Psoas muscle (tissue), 8 donors: ENCODE measurements around the gene CHD6. TPM values are rescaled to one million over a fixed set of nuclear protein-coding genes. Genes with fewer than 3 reads are reported as not detected.

ENCODE experiments used
- ATAC-seq, 4 donors: fragments of 200-7000 bp; cut with Tn5 transposase; one replicate each; pipeline ENCODE4 v1.9.1; 2020; ENCODE audit warnings: moderate library complexity in 3 of 4, mild to moderate bottlenecking in 2 of 4
- DNase-seq, 2 donors: peaks; one replicate each; pipeline ENCODE4 v3.0.0-alpha.2; 2020
- H3K27ac ChIP-seq: fragments of 200-600 bp; one replicate; pipeline ENCODE4 v1.8.0; 2022
- H3K27me3 ChIP-seq, 3 donors: fragments of 200-600 bp in 1 of 3; one replicate each; pipeline versions ENCODE4 v1.6.1 to v1.8.0; 2013 to 2022; ENCODE audit warnings: low read length in 2 of 3, mild to moderate bottlenecking in 2 of 3, moderate library complexity in 1 of 3; ENCODE audit not compliant: insufficient read depth in 3 of 3
- H3K36me3 ChIP-seq, 2 donors: fragments of 200-600 bp in 1 of 2; one replicate each; pipeline versions ENCODE4 v1.6.1 to v1.8.0; 2013 to 2022; ENCODE audit warnings: low read depth in 1 of 2, mild to moderate bottlenecking in 1 of 2, moderate library complexity in 1 of 2; ENCODE audit not compliant: insufficient read depth in 1 of 2
- H3K4me1 ChIP-seq: fragments of 200-600 bp; one replicate; pipeline ENCODE4 v1.8.0; 2022
- H3K4me3 ChIP-seq: fragments of 200-600 bp; one replicate; pipeline ENCODE4 v1.8.0; 2022; ENCODE audit warnings: mild to moderate bottlenecking
- H3K9me3 ChIP-seq: fragments of 200-600 bp; one replicate; pipeline ENCODE4 v1.8.0; 2022
- CTCF ChIP-seq: fragments of 200-600 bp; IDR thresholded peaks from one replicate; pipeline ENCODE4 v1.8.0; 2022; ENCODE audit warnings: antibody characterized with exemption
- WGBS, 3 donors: extraction: QIAGEN DNeasy Blood & Tissue Kit; methylation state at CpG; one replicate each; pipeline versions ENCODE4 v1.1.6 to v1.1.7; 2013; 5-methylcytosine and 5-hydroxymethylcytosine counted together
- intact Hi-C, 2 donors: fragments of 100-400 bp; cut with DNase I; formaldehyde crosslinking; loops; one replicate each; pipeline versions ENCODE4 v1.11.0 to v1.14.2; 2022
- polyA plus RNA-seq, 3 donors: library from polyadenylated mRNA; stranded (reverse); fragments of 200-250 nt; gene quantifications; one replicate each; pipeline ENCODE4 v1.2.3, GENCODE V29; 2013
- total RNA-seq, 4 donors: library from RNA; stranded (reverse); fragmentation: NEBNext Ultra II Directional in 2 of 4; extraction: Animal tissue kit (Norgen Biotek cat#: 25700) in 2 of 4; gene quantifications; one replicate each; pipeline versions ENCODE4 v1.2.1 to v1.2.4, GENCODE V29; 2021 to 2023
- donor health status: healthy with polysubstance abuse.
- donor health status: DM: no; HTN: no; CAD: no; lungs with moderate emphysema.
- donor health status: Bipolar disorder and iron deficiency.
- donor health status: healthy.
- donor health status: DM: yes; HTN: yes; CAD: no.
- donor health status: DM: no; HTN: no; CAD: no.
- donor health status: DM: no; HTN: no; CAD: no.
- donor health status: DM: yes; HTN: yes; CAD: no.

CHD6 gene
- total and polyA plus RNA-seq, 7 donors = 1.7 to 30.4 (median 17.2) TPM

DNA sequence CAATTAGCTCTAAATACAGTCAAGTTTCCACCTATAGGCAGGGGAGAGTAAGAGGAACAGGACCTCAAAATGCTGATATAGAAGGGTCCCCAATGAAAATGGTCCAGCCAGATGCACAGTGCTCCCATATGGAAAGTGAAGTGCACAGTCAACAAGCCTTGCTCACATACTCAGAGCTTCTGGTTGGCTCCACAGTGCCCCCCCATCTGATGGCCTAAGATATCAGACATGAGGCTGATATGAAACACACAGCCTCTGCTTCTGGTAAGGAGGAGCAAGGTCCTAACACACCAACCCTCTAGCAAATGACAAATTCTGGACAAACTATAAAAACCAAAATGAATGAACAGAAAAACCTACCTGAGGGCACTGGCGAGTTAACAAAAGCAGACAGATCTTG is 140.2 kb downstream of the CHD6 start:
- intact Hi-C loops = loop anchor here in 1 of 2 donors (10.0 kb wide), 1 partner anchor 217 kb away; no protein-coding TSS in a partner anchor
- DNase-seq (no peak), ATAC-seq (no peak)
- Histone ChIP-seq H3K4me1 (peaks cover 22% of the 10 kb centered on the region), H3K4me3 (no peak overlapping the region), H3K36me3 (peaks cover 0 to 29% of the 10 kb centered on the region in 2 donors), H3K27me3 (no peaks in the 10 kb centered on the region), H3K27ac (no peak overlapping the region), H3K9me3 (no peaks in the 10 kb centered on the region)
- 90 to 98% (median 95%) methylated on average over 1 of the region's 1 CpG for WGBS, 3 donors
- no peak for TF ChIP-seq CTCF

DNA sequence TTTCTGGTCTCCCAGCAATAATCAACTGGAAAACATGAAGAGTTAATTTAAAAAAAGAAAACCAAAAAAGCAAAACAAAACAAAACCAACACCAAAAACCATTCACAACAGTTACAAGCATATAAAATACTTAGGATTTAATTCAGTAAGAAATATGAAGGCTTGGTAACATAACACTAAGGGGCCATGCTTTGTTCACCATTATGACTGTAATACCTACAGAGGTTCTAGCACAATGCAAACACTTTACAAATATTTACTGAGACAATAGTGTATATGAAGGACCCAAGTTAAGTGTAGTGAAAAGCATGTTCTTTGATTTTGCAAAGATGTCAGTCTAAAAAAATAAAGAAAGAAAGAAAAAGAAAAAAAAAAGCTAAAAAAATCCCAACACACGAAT is 141.7 kb downstream of the CHD6 start:
- intact Hi-C loops = loop anchor here in 1 of 2 donors (10.0 kb wide), 1 partner anchor 218 kb away; no protein-coding TSS in a partner anchor
- H3K27me3 ChIP-seq = no peaks in the 10 kb centered on the region
- DNase-seq (no peak), ATAC-seq (peak; percentile 37 to 64 (median 47))
- peaks cover 22% of the 10 kb centered on the region for H3K4me1 ChIP-seq
- H3K4me3 ChIP-seq = no peak overlapping the region
- H3K9me3 ChIP-seq = no peaks in the 10 kb centered on the region
- no peak for TF ChIP-seq CTCF
- WGBS, 3 donors = 72 to 90% (median 89%) methylated on average over 1 of the region's 1 CpG
- peaks cover 0 to 17% of the 10 kb centered on the region in 2 donors for H3K36me3 ChIP-seq
- H3K27ac ChIP-seq = peak overlapping the region; percentile 81

GRCh38 chr20:41476013-41476441 is 142.2 kb downstream of the CHD6 start:
- Histone ChIP-seq H3K36me3 (peaks cover 0 to 13% of the 10 kb centered on the region in 2 donors), H3K4me1 (peaks cover 22% of the 10 kb centered on the region), H3K9me3 (no peaks in the 10 kb centered on the region), H3K27ac (peak overlapping the region; percentile 81), H3K27me3 (no peaks in the 10 kb centered on the region), H3K4me3 (no peak overlapping the region)
- TF ChIP-seq CTCF = no peak
- peak; percentile 93 to 97 (median 95) for ATAC-seq
- intact Hi-C loops = loop anchor here in 1 of 2 donors (10.0 kb wide), 1 partner anchor 219 kb away; no protein-coding TSS in a partner anchor
- no peak for DNase-seq

DNA sequence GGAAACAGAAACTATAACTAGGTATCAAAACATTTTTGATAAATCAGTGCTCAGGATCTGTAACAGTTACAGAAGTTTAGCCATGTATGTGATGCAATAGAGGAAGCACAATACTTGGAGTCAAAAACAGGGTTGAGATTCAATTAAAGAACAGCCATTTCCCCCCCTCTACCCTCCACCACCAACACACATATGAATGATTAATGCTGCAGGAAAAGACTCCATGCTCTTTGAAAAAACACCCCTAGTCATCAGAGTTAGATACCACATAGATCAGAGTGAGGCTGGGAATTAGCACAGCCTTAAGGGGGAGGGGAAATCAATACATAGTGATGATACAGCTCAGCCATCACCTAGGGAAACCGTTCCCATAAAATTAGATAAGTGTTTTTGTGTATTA is 142.7 kb downstream of the CHD6 start:
- whole genome bisulfite sequencing, 3 donors = 29 to 45% (median 33%) methylated on average over 1 of the region's 1 CpG

More for the DNA sequence above, 142.7 kb downstream of the CHD6 start:
- Histone ChIP-seq H3K27ac (peak overlapping the region; percentile 81), H3K36me3 (peaks cover 0 to 13% of the 10 kb centered on the region in 2 donors), H3K4me1 (peaks cover 27% of the 10 kb centered on the region), H3K4me3 (no peak overlapping the region), H3K9me3 (no peaks in the 10 kb centered on the region), H3K27me3 (no peaks in the 10 kb centered on the region)
- peak; percentile 14 to 36 (median 24) for ATAC-seq
- no peak for TF ChIP-seq CTCF
- intact Hi-C loops = loop anchor here in 1 of 2 donors (10.0 kb wide), 1 partner anchor 219 kb away; no protein-coding TSS in a partner anchor
- no peak for DNase-seq
